ENCODE data around the gene RPS25. TPM values are rescaled to one million over a fixed set of nuclear protein-coding genes. Genes with fewer than 3 reads are reported as not detected.
"Not testable (repeated sequence)": the region's sequence is repeated elsewhere in the genome, so short reads cannot be mapped to it uniquely, and the experiment has no call there.

RPS25 gene
- total and polyA plus RNA-seq, 2 experiments from 2014 or later: 1,058 to 1,502 TPM

- Histone ChIP-seq H3K36me3 (replicated peaks; ENCODE audit: insufficient read depth, low read depth) (no peaks in the 10 kb centered on the region), H3K4me3 (no peak overlapping the region), H3K27me3 (no peaks in the 10 kb centered on the region), H3K9me2 (replicated peaks; ENCODE audit: insufficient read depth) (no peaks in the 10 kb centered on the region), H3K9me3 (ENCODE audit: low read depth) (no peaks in the 10 kb centered on the region), H3K27ac (no peak overlapping the region), H3K79me2 (no peaks in the 10 kb centered on the region), H2AFZ (no peak overlapping the region), H3K4me1 (ENCODE audit: insufficient read depth) (no peaks in the 10 kb centered on the region), H3K4me2 (no peak overlapping the region), H4K20me1 (ENCODE audit: insufficient read depth, poor library complexity, severe bottlenecking) (no peaks in the 10 kb centered on the region)
- no peak for DNase-seq (ENCODE audit: low spot score)
- TF ChIP-seq EZH2 (IDR thresholded peaks at IDR 0.05; ENCODE audit: borderline replicate concordance) (no peak), CTCF (IDR thresholded peaks at IDR 0.05; ENCODE audit: poor library complexity) (no peak), EZH2phosphoT487 (IDR thresholded peaks at IDR 0.05; ENCODE audit: low read depth, severe bottlenecking, unreplicated experiment) (no peak)
- WGBS (ENCODE audit: low lambda C conversion rate, missing lambda C conversion rate): 78% methylated on average over 15 of the region's 15 CpGs
Observed at GRCh38 chr11:118975771-118976709, 42.1 kb downstream of the RPS25 start.

- WGBS (ENCODE audit: low lambda C conversion rate, missing lambda C conversion rate): 86% methylated on average over 2 of the region's 2 CpGs
- TF ChIP-seq EZH2phosphoT487 (IDR thresholded peaks at IDR 0.05; ENCODE audit: low read depth, severe bottlenecking, unreplicated experiment) (no peak), EZH2 (IDR thresholded peaks at IDR 0.05; ENCODE audit: borderline replicate concordance) (no peak), CTCF (IDR thresholded peaks at IDR 0.05; ENCODE audit: poor library complexity) (no peak)
- Histone ChIP-seq H3K4me2 (no peak overlapping the region), H3K27ac (no peak overlapping the region), H3K9me2 (replicated peaks; ENCODE audit: insufficient read depth) (no peaks in the 10 kb centered on the region), H3K36me3 (replicated peaks; ENCODE audit: insufficient read depth, low read depth) (no peaks in the 10 kb centered on the region), H2AFZ (no peak overlapping the region), H3K27me3 (no peaks in the 10 kb centered on the region), H3K79me2 (no peaks in the 10 kb centered on the region), H4K20me1 (ENCODE audit: insufficient read depth, poor library complexity, severe bottlenecking) (no peaks in the 10 kb centered on the region), H3K4me1 (ENCODE audit: insufficient read depth) (no peaks in the 10 kb centered on the region), H3K4me3 (no peak overlapping the region), H3K9me3 (ENCODE audit: low read depth) (no peaks in the 10 kb centered on the region)
- no peak for DNase-seq (ENCODE audit: low spot score)
Observed at GRCh38 chr11:118973985-118974384, 44.2 kb downstream of the RPS25 start.

GRCh38 chr11:118971646-118972045 lies 46.5 kb downstream of the RPS25 start, which contains the start of gene FOXR1:
TSS of gene FOXR1 (plus strand) at chr11:118971761. CDS start at chr11:118971932, 171 bp downstream.
- H3K27ac ChIP-seq: no peak within 1 kb of the TSS
- no peak for TF ChIP-seq EZH2phosphoT487 (IDR thresholded peaks at IDR 0.05; ENCODE audit: low read depth, severe bottlenecking, unreplicated experiment)
- no peak for TF ChIP-seq EZH2 (IDR thresholded peaks at IDR 0.05; ENCODE audit: borderline replicate concordance)
- TF ChIP-seq CTCF (IDR thresholded peaks at IDR 0.05; ENCODE audit: poor library complexity): no peak
- no peak within 1 kb of the TSS for H2AFZ ChIP-seq
- H3K9me2 ChIP-seq (replicated peaks; ENCODE audit: insufficient read depth): no peaks in the 10 kb centered on the region
- no peaks in the 10 kb centered on the region for H3K36me3 ChIP-seq (replicated peaks; ENCODE audit: insufficient read depth, low read depth)
- no peaks in the 10 kb centered on the region for H3K27me3 ChIP-seq
- no peak within 1 kb of the TSS for H3K4me3 ChIP-seq
- H3K9me3 ChIP-seq (ENCODE audit: low read depth): no peaks in the 10 kb centered on the region
- no peak within 1 kb of the TSS for H3K4me2 ChIP-seq
- H3K79me2 ChIP-seq: no peaks in the 10 kb centered on the region
- H4K20me1 ChIP-seq (ENCODE audit: insufficient read depth, poor library complexity, severe bottlenecking): no peaks in the 10 kb centered on the region
- no peak for DNase-seq (ENCODE audit: low spot score)
- no peaks in the 10 kb centered on the region for H3K4me1 ChIP-seq (ENCODE audit: insufficient read depth)
- 97% methylated on average over 28 of the region's 33 CpGs for WGBS (ENCODE audit: low lambda C conversion rate, missing lambda C conversion rate)

GRCh38 chr11:118969508-118969907 lies 48.6 kb downstream of the RPS25 start:
- not testable (repeated sequence) for H3K4me1 ChIP-seq (ENCODE audit: insufficient read depth); H3K9me3 ChIP-seq (ENCODE audit: low read depth); H3K36me3 ChIP-seq (replicated peaks; ENCODE audit: insufficient read depth, low read depth); H3K27ac ChIP-seq; H3K9me2 ChIP-seq (replicated peaks; ENCODE audit: insufficient read depth); H3K27me3 ChIP-seq; H2AFZ ChIP-seq; H3K79me2 ChIP-seq; H3K4me3 ChIP-seq; H4K20me1 ChIP-seq (ENCODE audit: insufficient read depth, poor library complexity, severe bottlenecking); H3K4me2 ChIP-seq; DNase-seq (ENCODE audit: low spot score)
- WGBS (ENCODE audit: low lambda C conversion rate, missing lambda C conversion rate): 100% methylated on average over 1 of the region's 2 CpGs

Data from hepatocyte (in vitro differentiated cells).